WERI-Rb-1 (cell line): ENCODE data around the gene MYOZ3.

Experiments
- DNase-seq: peaks from one replicate; pipeline ENCODE4 v3.0.0-alpha.2; 2020
- H3K27ac ChIP-seq: fragments of 250-450 bp; sonication (Bioruptor Pico); 2 replicates; pipeline ENCODE4 v1.5.1; 2020; ENCODE audit warnings: mild to moderate bottlenecking, moderate library complexity
- H3K27me3 ChIP-seq: fragments of 250-450 bp; sonication (Bioruptor Pico); 2 replicates; pipeline ENCODE4 v1.5.1; 2021; ENCODE audit warnings: mild to moderate bottlenecking, low read depth, moderate library complexity; ENCODE audit not compliant: insufficient read depth, severe bottlenecking
- H3K36me3 ChIP-seq: fragments of 250-450 bp; sonication (Bioruptor Pico); 2 replicates; pipeline ENCODE4 v1.5.1; 2020; ENCODE audit warnings: mild to moderate bottlenecking, moderate library complexity
- H3K4me3 ChIP-seq: 2 replicates; pipeline ENCODE4 v1.5.1; 2011; ENCODE audit warnings: low read depth, mild to moderate bottlenecking, control low read depth, low read length
- H3K9me3 ChIP-seq: fragments of 250-450 bp; sonication (Bioruptor Pico); 2 replicates; pipeline ENCODE4 v1.5.1; 2021; ENCODE audit warnings: mild to moderate bottlenecking, moderate library complexity; ENCODE audit not compliant: severe bottlenecking
- CTCF ChIP-seq: IDR thresholded peaks from 2 replicates; pipeline ENCODE4 v1.5.1; 2011; ENCODE audit warnings: low read depth, mild to moderate bottlenecking, control low read depth, inconsistent platforms, low read length

The MYOZ3 gene

GRCh38 chr5:150670948-150671310 lies 9.9 kb downstream of the MYOZ3 start:
- Histone ChIP-seq H3K36me3 (no peaks in the 10 kb centered on the region), H3K9me3 (no peaks in the 10 kb centered on the region), H3K4me3 (no peak overlapping the region), H3K27me3 (no peaks in the 10 kb centered on the region), H3K27ac (no peak overlapping the region)
- no peak for TF ChIP-seq CTCF
- no peak for DNase-seq

DNA sequence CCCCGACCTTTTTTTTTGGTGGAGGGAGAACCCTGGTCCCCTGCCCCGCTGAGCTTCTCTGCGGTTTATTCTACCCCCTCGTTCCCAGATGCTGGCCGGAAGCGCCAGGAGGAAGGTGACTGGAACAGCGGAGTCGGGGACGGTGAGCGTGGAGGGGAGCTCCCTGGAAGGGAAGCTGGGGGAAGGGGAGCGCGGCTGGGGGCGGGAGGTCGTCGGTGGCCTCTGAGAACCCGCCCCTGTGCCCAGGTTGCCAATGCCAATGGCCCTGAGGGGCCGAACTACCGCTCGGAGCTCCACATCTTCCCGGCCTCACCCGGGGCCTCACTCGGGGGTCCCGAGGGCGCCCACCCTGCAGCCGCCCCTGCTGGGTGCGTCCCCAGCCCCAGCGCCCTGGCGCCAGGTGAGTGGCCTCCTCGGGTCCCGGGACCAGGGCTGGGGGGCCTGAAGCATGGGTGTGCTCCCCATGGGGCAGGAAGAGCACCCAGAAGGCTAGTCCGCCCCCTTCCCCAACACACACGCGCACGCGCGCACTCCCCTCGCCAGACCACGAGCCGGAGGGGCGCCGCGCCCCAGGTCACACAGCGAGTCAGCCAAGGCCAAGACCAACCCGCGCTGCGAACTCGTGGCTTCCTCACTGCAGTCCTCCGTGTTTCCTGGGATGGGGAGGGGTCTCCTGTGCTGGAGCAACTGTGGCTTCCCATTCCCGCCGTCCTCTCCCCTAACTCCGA lies 10.6 kb downstream of the MYOZ3 start:
- Histone ChIP-seq H3K27me3 (no peaks in the 10 kb centered on the region), H3K4me3 (no peak overlapping the region), H3K36me3 (no peaks in the 10 kb centered on the region), H3K9me3 (no peaks in the 10 kb centered on the region), H3K27ac (no peak overlapping the region)
- TF ChIP-seq CTCF = no peak
- DNase-seq = no peak

DNA sequence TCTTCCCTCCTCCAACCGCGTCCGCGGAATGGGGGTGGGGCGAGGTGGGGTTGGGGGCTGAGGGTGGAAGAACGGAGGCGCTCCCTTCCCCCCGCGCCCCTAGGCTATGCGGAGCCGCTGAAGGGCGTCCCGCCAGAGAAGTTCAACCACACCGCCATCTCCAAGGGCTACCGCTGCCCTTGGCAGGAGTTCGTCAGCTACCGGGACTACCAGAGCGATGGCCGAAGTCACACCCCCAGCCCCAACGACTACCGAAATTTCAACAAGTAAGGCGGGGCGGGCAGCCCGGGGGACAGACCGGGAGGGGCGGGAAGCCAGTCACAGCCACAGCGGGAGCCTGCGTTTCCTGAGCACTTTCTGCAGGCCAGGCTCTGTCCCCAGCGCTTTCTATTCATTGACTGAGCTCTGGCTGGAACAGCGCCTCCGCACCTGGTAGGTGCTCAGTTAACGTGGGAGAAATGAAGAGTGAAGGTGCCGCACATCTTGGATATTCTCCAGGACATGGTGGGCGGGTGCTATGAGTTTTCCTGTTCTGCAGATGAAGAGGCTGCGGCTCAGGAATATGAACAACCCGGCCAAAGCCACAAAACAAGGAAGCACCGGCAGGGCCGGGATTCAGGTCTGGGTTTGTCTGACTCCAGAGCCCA lies 11.3 kb downstream of the MYOZ3 start:
- Histone ChIP-seq H3K4me3 (no peak overlapping the region), H3K36me3 (no peaks in the 10 kb centered on the region), H3K27ac (no peak overlapping the region), H3K9me3 (no peaks in the 10 kb centered on the region), H3K27me3 (no peaks in the 10 kb centered on the region)
- DNase-seq = no peak
- no peak for TF ChIP-seq CTCF

DNA sequence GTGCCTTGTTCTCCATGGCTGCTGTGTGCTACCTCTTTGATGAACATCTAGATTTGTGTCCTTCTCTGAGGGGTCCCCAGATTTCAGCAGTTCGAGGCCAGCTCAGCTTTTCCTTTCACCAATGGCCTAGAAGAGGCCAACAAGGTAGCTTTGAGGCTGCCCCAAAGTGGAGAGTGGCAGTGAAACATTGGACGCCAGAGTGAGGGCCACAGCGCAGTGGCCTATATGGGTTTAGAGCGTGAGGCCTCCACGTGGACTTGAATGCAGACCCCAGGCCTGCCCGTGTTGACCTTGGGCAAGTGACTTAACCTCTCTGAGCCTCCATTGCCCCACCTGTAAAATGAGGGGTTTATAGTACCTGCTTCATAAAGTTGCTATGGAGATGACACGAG lies 11.8 kb downstream of the MYOZ3 start:
- no peaks in the 10 kb centered on the region for H3K36me3 ChIP-seq
- H3K9me3 ChIP-seq = no peaks in the 10 kb centered on the region
- TF ChIP-seq CTCF = no peak
- H3K27ac ChIP-seq = no peak overlapping the region
- no peak overlapping the region for H3K4me3 ChIP-seq
- no peaks in the 10 kb centered on the region for H3K27me3 ChIP-seq
- DNase-seq = no peak

DNA sequence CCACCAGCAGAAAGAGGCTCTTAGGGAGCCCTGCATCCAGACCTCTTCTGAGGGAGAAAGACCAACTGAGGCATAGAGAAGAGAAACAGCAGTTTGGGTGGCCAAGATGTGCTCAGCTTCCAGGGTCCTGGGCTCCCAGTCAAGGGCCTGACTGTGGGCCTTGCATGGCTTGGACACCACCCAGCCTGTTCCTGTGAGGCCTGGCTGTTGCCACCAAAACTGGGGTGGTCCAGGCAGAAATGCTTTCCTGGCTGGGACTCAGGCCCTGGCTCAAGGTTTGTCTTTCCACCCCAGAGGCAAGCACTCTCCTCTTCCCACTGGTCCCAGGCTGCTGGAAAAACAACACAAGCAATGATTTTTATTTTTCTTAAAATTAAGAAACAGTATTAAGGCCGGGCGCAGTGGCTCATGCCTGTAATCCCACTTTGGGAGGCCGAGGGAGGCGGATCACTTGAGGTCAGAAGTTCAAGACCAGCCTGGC lies 13.3 kb downstream of the MYOZ3 start:
- H3K27ac ChIP-seq = no peak overlapping the region
- no peak for DNase-seq
- TF ChIP-seq CTCF = no peak
- H3K36me3 ChIP-seq = no peaks in the 10 kb centered on the region
- no peaks in the 10 kb centered on the region for H3K9me3 ChIP-seq
- no peaks in the 10 kb centered on the region for H3K27me3 ChIP-seq
- no peak overlapping the region for H3K4me3 ChIP-seq
